DMS79 treated with DMSO at 0.1 percent for 48 hours (cell line): Measurements from ENCODE around the gene LRRC25.

Experiments
- DNase-seq: peaks from one replicate; lab custom pipeline; 2025; lab: John Stamatoyannopoulos, UW

Gene LRRC25

DNA sequence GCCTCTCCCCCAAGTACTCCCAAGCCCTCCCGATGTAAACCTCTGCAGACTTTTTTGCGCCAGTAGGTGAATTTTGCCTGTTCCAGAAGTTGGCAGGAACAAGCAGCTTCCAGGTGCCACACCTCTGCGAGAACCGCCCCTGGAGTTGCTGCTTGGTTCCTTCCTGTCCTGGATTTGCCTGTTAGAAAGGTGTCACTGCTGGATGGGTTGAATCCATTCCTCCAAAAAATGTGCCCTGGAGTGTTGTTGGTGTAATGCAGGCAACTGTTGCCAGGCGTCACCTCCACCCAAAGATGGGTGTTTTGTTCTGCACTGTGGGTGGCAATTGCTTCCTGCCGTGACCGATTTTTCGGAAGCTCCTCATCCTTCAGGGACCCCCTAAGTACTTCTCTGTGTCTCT is 51.3 kb downstream of the LRRC25 start:
- no peak for DNase-seq

- DNase-seq, result no peak
Measured at GRCh38 chr19:18345296-18345695, 52.1 kb downstream of the LRRC25 start.

DNA sequence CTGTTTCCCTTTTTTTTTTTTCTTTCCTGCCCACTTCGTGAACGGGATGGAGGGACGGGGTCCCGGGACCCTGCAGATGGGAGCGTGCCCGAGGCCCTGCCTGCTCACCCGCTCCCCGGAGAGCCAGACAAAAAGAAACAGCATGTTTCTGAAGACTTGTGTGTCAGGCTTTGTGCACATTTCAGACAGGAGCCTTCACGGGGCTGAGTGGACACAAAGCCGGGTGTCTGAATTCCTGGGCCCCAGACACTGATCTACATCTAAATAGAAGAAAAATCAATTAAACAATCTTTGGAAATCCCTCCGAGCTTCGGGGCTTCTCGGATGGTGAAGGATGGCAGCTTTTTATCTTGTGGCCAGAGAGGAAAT is 52.9 kb downstream of the LRRC25 start:
- DNase-seq, result no peak

DNA sequence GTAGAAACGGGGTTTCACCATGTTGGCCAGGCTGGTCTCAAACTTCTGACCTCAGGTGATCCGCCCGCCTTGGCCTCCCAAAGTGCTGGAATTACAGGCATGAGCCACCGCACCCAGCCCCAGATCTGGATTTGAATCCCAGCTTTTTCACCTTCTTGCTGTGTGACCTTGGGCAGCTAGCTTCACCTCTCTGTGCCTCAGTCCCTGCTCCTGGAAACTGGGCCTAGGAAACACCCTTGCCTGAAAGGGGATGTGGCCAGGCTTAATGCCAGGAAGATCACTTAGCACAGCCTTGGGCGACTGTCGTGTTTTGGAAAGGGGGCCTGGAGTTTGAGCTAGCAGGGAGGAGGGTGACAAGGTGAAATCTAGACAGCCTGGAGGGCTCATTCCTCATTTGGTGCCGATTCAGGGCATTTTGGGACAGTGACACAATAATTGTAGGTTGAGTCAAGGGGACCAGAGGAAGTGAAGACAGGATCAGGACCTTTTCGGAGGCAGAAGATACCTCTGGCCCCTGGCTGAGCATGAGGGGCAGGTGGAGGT is 55.3 kb downstream of the LRRC25 start:
- DNase-seq, result no peak
